ENCODE data around the gene LSM14B. TPM values are rescaled to one million over a fixed set of nuclear protein-coding genes. Genes with fewer than 3 reads are reported as not detected.
"Not testable (repeated sequence)": the region's sequence is repeated elsewhere in the genome, so short reads cannot be mapped to it uniquely, and the experiment has no call there.

The LSM14B gene
- total RNA-seq: 10 to 100 TPM; 32.4 to 45.7 (median 37.0) TPM

DNA sequence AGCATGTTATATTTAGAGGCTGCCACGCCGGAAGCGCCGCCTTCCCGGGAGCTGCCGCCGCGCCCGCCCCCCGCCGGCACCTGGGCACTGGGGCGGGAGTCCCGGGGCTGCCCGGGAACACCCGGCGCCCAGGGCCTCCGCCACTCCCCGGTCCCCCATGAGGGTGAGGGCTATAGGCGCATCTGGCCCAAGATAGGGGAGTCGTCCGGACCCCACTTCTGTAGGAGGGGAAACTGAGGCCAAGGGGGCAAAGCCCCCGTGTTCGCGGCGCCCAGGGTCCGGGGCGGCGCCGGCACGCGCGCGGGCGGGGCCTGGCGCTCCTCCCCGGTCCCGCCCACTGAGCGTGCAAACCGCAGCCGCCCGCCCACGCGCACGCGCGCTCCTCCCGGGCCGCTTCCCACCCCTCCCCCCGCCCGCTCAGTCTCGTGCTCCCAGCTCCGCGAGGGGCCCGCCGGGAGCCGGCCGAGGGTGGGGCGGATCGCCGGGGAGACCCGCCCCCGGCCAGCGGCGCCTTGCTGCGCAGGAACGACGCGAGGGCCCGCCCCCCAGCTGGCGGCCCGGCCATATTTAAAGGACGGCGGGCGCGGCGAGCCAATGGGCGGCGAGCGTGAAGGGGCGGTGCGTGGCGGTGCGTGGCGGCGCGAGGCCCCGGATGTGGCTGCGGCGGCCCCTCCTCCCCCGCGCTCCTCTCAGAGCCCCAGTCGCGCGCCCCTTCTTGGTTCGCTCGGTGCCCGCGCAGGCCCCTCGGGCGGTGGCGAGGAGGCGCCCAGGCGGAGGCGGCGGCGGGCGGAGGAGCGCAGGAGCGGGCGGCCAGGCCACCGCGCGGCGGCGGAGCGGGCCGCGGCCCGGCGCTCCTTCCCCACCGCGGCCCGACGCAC, at the start of gene LSM14B:
Gene LSM14B, plus strand, starts transcription at position 700 of the 878 bp plus-strand sequence. CDS start 192 bp downstream, outside the sequence.
- peak; percentile 95 to 96 for DNase-seq (ENCODE audit: low spot score in 2 of 2)
- peak within 1 kb of the TSS; percentile 91 for H3K27ac ChIP-seq
- H3K4me1 ChIP-seq: peaks cover 18% of the 10 kb centered on the region
- H3K9me3 ChIP-seq: no peaks in the 10 kb centered on the region
- peaks cover 23% of the 10 kb centered on the region for H3K36me3 ChIP-seq
- TF ChIP-seq, protein P1, sequence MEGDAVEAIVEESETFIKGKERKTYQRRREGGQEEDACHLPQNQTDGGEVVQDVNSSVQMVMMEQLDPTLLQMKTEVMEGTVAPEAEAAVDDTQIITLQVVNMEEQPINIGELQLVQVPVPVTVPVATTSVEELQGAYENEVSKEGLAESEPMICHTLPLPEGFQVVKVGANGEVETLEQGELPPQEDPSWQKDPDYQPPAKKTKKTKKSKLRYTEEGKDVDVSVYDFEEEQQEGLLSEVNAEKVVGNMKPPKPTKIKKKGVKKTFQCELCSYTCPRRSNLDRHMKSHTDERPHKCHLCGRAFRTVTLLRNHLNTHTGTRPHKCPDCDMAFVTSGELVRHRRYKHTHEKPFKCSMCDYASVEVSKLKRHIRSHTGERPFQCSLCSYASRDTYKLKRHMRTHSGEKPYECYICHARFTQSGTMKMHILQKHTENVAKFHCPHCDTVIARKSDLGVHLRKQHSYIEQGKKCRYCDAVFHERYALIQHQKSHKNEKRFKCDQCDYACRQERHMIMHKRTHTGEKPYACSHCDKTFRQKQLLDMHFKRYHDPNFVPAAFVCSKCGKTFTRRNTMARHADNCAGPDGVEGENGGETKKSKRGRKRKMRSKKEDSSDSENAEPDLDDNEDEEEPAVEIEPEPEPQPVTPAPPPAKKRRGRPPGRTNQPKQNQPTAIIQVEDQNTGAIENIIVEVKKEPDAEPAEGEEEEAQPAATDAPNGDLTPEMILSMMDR (IDR thresholded peaks at IDR 0.05): no peak
- TF ChIP-seq POLR2AphosphoS5 (IDR thresholded peaks at IDR 0.05): no peak
- TF ChIP-seq EP300 (IDR thresholded peaks at IDR 0.05): no peak
- peak in 1 of 2 donors; percentile 41 for TF ChIP-seq POLR2A (IDR thresholded peaks at IDR 0.05)
- H3K4me3 ChIP-seq: peak within 1 kb of the TSS; percentile 82
- WGBS: 0% methylated on average over 19 of the region's 124 CpGs
- peaks cover 21% of the 10 kb centered on the region for H3K27me3 ChIP-seq

DNA sequence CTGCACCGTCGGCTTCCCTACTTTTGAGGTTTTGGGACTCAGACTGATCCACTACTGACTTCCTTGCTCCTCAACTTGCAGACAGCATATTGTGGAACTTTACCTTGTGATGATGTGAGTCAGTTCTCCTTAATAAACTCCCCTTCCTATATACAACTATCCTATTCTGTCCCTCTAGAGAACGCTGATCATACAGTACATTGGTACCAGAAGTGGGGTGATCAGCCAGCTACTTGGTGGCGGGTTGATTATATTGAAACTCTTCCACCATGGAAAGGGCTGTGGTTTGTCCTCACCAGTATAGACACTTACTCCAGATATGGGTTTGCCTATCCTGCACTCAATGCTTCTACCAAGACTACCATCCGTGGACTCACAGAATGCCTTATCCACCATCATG, 49.0 kb upstream of the LSM14B start:
- TF ChIP-seq, protein P1 (IDR thresholded peaks at IDR 0.05): no peak
- TF ChIP-seq EP300 (IDR thresholded peaks at IDR 0.05) (no peak), POLR2A (IDR thresholded peaks at IDR 0.05) (no peak), POLR2AphosphoS5 (IDR thresholded peaks at IDR 0.05) (no peak)
- WGBS: 94% methylated on average over 5 of the region's 5 CpGs
- Histone ChIP-seq H3K36me3 (no peaks in the 10 kb centered on the region), H3K4me3 (no peak overlapping the region), H3K9me3 (peaks cover 5% of the 10 kb centered on the region), H3K27ac (no peak overlapping the region), H3K4me1 (peaks cover 7% of the 10 kb centered on the region), H3K27me3 (no peaks in the 10 kb centered on the region)
- no peak for DNase-seq (ENCODE audit: low spot score in 2 of 2)

DNA sequence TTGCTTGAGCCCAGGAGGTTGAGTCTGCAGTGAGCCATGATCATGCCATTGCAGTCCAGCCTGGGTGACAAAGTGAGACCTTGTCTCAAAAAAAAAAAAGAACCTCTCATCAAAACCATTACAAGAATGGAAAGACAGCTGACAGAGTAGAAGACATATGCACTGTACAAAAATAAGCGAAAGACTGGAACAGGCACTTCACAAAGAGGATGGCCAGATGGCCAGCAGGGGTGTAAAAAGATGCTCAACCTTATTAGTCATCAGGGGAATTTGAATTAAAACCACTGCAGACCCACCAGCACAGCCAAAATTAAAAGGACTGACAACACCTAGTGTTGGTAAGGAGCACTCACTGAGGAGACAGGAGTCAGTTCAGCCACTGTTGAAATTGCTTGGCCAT, 43.1 kb upstream of the LSM14B start:
- DNase-seq (ENCODE audit: low spot score in 2 of 2): no peak
- Histone ChIP-seq H3K36me3 (no peaks in the 10 kb centered on the region), H3K27me3 (peaks cover 13% of the 10 kb centered on the region), H3K4me1 (no peaks in the 10 kb centered on the region), H3K4me3 (no peak overlapping the region), H3K9me3 (peaks cover 10% of the 10 kb centered on the region), H3K27ac (no peak overlapping the region)
- TF ChIP-seq POLR2AphosphoS5 (IDR thresholded peaks at IDR 0.05): no peak
- no peak for TF ChIP-seq EP300 (IDR thresholded peaks at IDR 0.05)
- no peak for TF ChIP-seq POLR2A (IDR thresholded peaks at IDR 0.05)
- whole genome bisulfite sequencing: 97% methylated on average over 1 of the region's 1 CpG

DNA sequence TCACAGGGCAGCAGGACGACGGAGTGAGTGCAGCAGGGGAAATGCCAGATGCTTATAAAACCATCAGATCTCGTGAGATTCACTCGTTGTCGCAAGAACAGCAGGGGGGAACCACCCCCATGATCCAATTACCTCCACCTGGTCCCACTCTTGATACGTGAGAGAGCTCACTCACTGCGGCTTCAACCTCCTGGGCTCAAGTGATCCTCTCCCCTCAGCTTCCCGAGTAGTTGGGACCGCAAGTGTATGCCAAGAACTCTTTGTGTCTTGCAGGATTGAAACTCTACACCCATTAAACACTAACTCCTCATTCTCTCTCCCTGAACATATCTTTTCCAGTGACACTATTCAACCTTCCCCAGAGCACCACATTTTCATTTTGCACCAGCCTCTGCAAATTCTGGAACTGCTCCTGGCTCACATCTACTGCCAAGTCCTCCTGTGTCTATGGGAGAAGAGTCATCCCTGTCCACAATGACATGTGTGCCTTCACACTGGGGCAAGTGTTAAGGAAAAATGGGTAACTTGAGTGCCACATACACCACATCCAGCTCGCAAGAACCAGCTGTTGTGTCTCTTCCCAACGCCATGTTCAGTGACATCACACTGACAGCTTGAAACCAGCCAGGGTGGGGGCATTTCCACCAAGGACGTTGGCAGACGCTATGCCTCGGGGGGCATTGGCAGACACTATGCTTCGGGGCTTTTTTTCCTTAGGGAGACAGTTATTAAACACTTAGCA, 41.9 kb upstream of the LSM14B start:
- no peaks in the 10 kb centered on the region for H3K36me3 ChIP-seq
- WGBS: 72% methylated on average over 15 of the region's 15 CpGs
- H3K4me3 ChIP-seq: no peak overlapping the region
- H3K27ac ChIP-seq: no peak overlapping the region
- peaks cover 13% of the 10 kb centered on the region for H3K27me3 ChIP-seq
- no peaks in the 10 kb centered on the region for H3K4me1 ChIP-seq
- H3K9me3 ChIP-seq: peaks cover 10% of the 10 kb centered on the region
- no peak for DNase-seq (ENCODE audit: low spot score in 2 of 2)
- TF ChIP-seq POLR2A (IDR thresholded peaks at IDR 0.05) (no peak), EP300 (IDR thresholded peaks at IDR 0.05) (no peak), POLR2AphosphoS5 (IDR thresholded peaks at IDR 0.05) (no peak)
- TF ChIP-seq, protein P1 (IDR thresholded peaks at IDR 0.05): no peak

DNA sequence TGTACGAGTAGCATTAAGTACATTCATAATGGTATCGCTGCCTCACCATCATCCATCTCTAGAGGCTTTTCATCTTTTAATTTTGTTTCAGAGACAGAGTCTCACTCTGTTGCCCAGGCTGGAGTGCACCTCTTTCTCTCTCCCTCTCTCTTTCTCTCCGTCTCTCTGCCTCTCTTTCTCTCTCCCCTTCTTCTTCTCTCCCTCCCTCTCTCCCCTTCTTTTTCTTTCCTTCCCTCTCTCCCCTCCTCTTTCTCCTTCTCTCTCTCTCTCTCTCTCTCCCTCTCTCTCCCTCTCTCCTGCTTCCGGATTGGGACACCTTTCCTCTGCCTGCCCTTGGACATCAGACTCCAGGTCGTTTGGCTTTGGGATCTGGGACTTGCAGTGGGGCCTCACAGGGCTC, 39.0 kb upstream of the LSM14B start:
- Histone ChIP-seq H3K4me3 (no peak overlapping the region), H3K27ac (no peak overlapping the region), H3K36me3 (no peaks in the 10 kb centered on the region), H3K4me1 (no peaks in the 10 kb centered on the region), H3K9me3 (peaks cover 6% of the 10 kb centered on the region), H3K27me3 (peaks cover 31% of the 10 kb centered on the region)
- TF ChIP-seq POLR2A (IDR thresholded peaks at IDR 0.05) (no peak), POLR2AphosphoS5 (IDR thresholded peaks at IDR 0.05) (no peak), EP300 (IDR thresholded peaks at IDR 0.05) (no peak)
- TF ChIP-seq, protein P1 (IDR thresholded peaks at IDR 0.05): no peak
- WGBS: 54% methylated on average over 5 of the region's 5 CpGs
- no peak for DNase-seq (ENCODE audit: low spot score in 2 of 2)

DNA sequence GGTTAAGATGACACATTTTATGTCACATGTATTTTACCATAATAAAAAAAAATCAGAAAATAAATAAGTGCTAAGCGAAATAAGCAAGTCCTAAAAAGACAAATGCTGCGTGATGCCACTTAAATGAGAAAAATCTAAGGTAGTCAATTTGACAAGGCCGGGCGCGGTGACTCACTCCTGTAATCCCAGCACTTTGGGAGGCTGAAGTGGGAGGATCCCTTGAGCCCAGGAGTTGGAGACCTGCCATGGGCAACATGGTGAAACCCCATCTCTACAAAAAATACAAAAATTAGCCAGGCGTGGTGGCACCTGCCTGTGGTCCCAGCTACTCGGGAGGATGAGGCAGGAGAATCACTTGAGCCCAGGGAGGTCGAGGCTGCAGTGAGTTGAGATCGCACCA, 38.1 kb upstream of the LSM14B start:
- H3K4me3 ChIP-seq; H3K9me3 ChIP-seq; H3K27ac ChIP-seq; H3K4me1 ChIP-seq; DNase-seq (ENCODE audit: low spot score in 2 of 2); H3K36me3 ChIP-seq: not testable (repeated sequence)
- H3K27me3 ChIP-seq: peaks cover 33% of the 10 kb centered on the region
- WGBS: 92% methylated on average over 9 of the region's 9 CpGs

All from suprapubic skin (tissue), 4 donors.